Activated CD4-positive, alpha-beta T cell treated with anti-CD3 and anti-CD28 coated beads, Interleukin-2, amount 10 ng/mL, durations not matched to agents 24 days and 14 days (primary cell): ENCODE measurements around the gene CUL1. TPM values are rescaled to one million over a fixed set of nuclear protein-coding genes. Genes with fewer than 3 reads are reported as not detected.
A peak's percentile ranks its signal among the peaks of the same experiment; 100 is the strongest.
"Not testable (repeated sequence)": the region's sequence is repeated elsewhere in the genome, so short reads cannot be mapped to it uniquely, and the experiment has no call there.

ENCODE experiments used
- DNase-seq: peaks from one replicate; pipeline ENCODE4 v3.0.0; 2022
- H3K27ac Mint-ChIP-seq: one replicate; pipeline ENCODE4 v1.8.0; 2022; ENCODE audit warnings: mild to moderate bottlenecking, mixed read lengths
- H3K27me3 Mint-ChIP-seq: one replicate; pipeline ENCODE4 v1.8.0; 2022; ENCODE audit warnings: mixed read lengths
- H3K36me3 Mint-ChIP-seq: one replicate; pipeline ENCODE4 v1.8.0; 2022; ENCODE audit warnings: low read depth, mild to moderate bottlenecking, mixed read lengths
- H3K4me1 Mint-ChIP-seq: one replicate; pipeline ENCODE4 v1.8.0; 2021; ENCODE audit warnings: mixed read lengths
- H3K4me3 Mint-ChIP-seq: one replicate; pipeline ENCODE4 v1.8.0; 2022; ENCODE audit warnings: mild to moderate bottlenecking, moderate library complexity, mixed read lengths
- H3K9me3 Mint-ChIP-seq: one replicate; pipeline ENCODE4 v1.8.0; 2021; ENCODE audit warnings: mixed read lengths
- intact Hi-C: fragments of 100-400 bp; cut with micrococcal nuclease; formaldehyde crosslinking; loops from one replicate; pipeline ENCODE4 v1.15.1; 2023
- total RNA-seq: library from RNA; stranded (reverse); gene quantifications from 2 replicates; pipeline ENCODE4 v1.2.3, GENCODE V29; 2022

Gene CUL1
- total RNA-seq, 1 donor from 2014 or later, result 82.4 TPM

GRCh38 chr7:148700661-148701064, 2.0 kb downstream of the CUL1 start:
- peak; percentile 78 for DNase-seq
- H3K4me1 Mint-ChIP-seq, result peaks cover 60% of the 10 kb centered on the region
- intact Hi-C loops, result loop anchor here (2.0 kb wide), 2 partner anchors 26 to 262 kb away; no protein-coding TSS in a partner anchor
- H3K9me3 Mint-ChIP-seq, result peaks cover 4% of the 10 kb centered on the region
- H3K27me3 Mint-ChIP-seq, result no peaks in the 10 kb centered on the region
- peak overlapping the region; percentile 92 for H3K4me3 Mint-ChIP-seq
- H3K36me3 Mint-ChIP-seq, result peaks cover 18% of the 10 kb centered on the region
- peak overlapping the region; percentile 86 for H3K27ac Mint-ChIP-seq

DNA sequence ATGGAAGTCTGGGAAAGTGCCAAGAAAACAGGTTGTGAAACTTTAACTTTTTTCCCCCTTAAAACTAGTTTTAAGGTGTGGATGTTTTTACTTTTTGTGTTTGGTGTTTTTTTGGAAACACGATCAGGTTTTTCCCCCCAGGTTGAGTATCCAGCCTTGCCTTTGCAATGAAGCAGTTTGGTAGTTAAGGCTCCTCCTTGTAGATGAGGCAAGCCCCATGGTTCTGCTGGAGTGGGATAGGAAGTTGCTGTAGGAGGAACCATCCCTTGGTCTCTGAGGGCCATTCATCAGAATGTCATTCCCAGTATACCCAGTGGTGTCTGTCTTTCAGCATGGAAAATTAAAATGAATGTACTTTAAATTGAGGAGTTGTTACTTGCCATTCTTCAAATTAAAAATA, 2.7 kb downstream of the CUL1 start:
- peak overlapping the region; percentile 67 for H3K27ac Mint-ChIP-seq
- no peaks in the 10 kb centered on the region for H3K9me3 Mint-ChIP-seq
- H3K4me3 Mint-ChIP-seq, result peak overlapping the region; percentile 92
- peaks cover 16% of the 10 kb centered on the region for H3K36me3 Mint-ChIP-seq
- no peak for DNase-seq
- H3K4me1 Mint-ChIP-seq, result peaks cover 60% of the 10 kb centered on the region
- H3K27me3 Mint-ChIP-seq, result no peaks in the 10 kb centered on the region
- intact Hi-C loops, result loop anchor here (2.0 kb wide), 2 partner anchors 25 to 261 kb away; no protein-coding TSS in a partner anchor

DNA sequence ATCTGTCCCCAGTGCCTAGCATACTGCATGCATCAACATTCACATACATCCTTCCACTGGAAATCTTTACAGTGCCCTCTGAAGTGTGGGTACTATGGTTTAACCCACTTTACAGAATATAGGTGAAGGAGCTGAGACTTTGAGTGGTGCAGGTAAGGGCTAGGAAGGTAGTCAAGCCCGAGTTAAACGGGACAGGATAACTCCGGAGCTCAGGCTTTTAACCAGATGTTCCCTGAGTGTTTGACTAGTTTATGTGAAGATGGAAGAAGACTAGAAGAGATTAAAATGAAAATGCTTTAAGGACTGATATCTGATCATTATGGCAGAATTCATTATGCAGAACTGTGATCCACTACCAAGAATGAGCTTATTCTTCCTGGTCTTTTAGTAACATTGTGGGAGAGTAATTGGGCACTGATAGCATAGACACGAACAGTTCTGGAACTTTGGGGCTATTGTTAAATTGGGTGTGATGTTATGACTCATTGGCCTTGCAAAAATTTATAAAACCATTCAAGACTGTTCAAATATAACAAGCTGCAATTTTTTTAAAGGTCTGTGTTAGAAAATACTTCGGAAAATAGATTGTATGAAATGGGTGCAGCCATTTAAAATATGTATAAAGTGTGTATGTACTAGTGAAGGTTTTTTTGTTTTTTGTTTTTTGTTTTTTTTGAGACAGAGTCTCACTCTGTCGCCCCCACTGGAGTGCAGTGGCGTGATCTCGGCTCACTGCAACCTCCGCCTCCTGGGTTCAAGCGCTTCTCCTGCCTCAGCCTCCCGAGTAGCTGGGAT, 4.4 kb downstream of the CUL1 start:
- DNase-seq, result no peak
- peaks cover 55% of the 10 kb centered on the region for H3K4me1 Mint-ChIP-seq
- H3K27me3 Mint-ChIP-seq, result no peaks in the 10 kb centered on the region
- H3K4me3 Mint-ChIP-seq, result no peak overlapping the region
- peaks cover 12% of the 10 kb centered on the region for H3K36me3 Mint-ChIP-seq
- no peak overlapping the region for H3K27ac Mint-ChIP-seq
- H3K9me3 Mint-ChIP-seq, result no peaks in the 10 kb centered on the region
- intact Hi-C loops, result no loop called here

- peaks cover 61% of the 10 kb centered on the region for H3K4me1 Mint-ChIP-seq
- H3K27me3 Mint-ChIP-seq, H3K4me3 Mint-ChIP-seq, H3K27ac Mint-ChIP-seq, intact Hi-C loops, H3K9me3 Mint-ChIP-seq, DNase-seq: not testable (repeated sequence)
- peaks cover 13% of the 10 kb centered on the region for H3K36me3 Mint-ChIP-seq
Measured at GRCh38 chr7:148703671-148703962, 4.9 kb downstream of the CUL1 start.

GRCh38 chr7:148704189-148704588, 5.5 kb downstream of the CUL1 start:
- peaks cover 13% of the 10 kb centered on the region for H3K36me3 Mint-ChIP-seq
- H3K4me1 Mint-ChIP-seq, result peaks cover 62% of the 10 kb centered on the region
- H3K4me3 Mint-ChIP-seq, result no peak overlapping the region
- no peak for DNase-seq
- H3K27me3 Mint-ChIP-seq, result no peaks in the 10 kb centered on the region
- H3K9me3 Mint-ChIP-seq, result no peaks in the 10 kb centered on the region
- H3K27ac Mint-ChIP-seq, result no peak overlapping the region
- intact Hi-C loops, result no loop called here

GRCh38 chr7:148704970-148705369, 6.3 kb downstream of the CUL1 start:
- no peaks in the 10 kb centered on the region for H3K27me3 Mint-ChIP-seq
- DNase-seq, result no peak
- intact Hi-C loops, result no loop called here
- no peak overlapping the region for H3K4me3 Mint-ChIP-seq
- peaks cover 12% of the 10 kb centered on the region for H3K36me3 Mint-ChIP-seq
- H3K4me1 Mint-ChIP-seq, result peaks cover 61% of the 10 kb centered on the region
- H3K9me3 Mint-ChIP-seq, result no peaks in the 10 kb centered on the region
- no peak overlapping the region for H3K27ac Mint-ChIP-seq

DNA sequence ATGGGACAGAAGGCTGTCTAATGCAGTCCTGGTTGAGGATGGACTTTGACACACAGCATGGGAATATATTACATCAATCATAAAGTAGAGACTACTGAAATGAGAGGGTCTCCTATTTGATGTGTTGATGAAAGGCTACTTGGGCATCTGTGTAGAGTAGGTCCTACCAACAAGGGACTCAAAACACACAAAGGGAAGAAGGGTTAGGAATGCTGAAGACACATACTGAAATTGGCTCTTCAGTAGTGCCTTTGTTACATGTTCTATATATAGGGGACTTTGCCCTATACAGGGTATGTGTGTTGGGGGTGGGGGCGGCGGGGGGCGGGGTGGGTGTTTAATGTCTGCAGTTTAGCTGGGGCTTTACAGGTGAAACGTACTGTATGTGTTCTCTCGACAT, 7.7 kb downstream of the CUL1 start:
- no peaks in the 10 kb centered on the region for H3K27me3 Mint-ChIP-seq
- no peak overlapping the region for H3K4me3 Mint-ChIP-seq
- intact Hi-C loops, result no loop called here
- no peak overlapping the region for H3K27ac Mint-ChIP-seq
- peaks cover 4% of the 10 kb centered on the region for H3K36me3 Mint-ChIP-seq
- no peaks in the 10 kb centered on the region for H3K9me3 Mint-ChIP-seq
- no peak for DNase-seq
- peaks cover 55% of the 10 kb centered on the region for H3K4me1 Mint-ChIP-seq

- H3K27ac Mint-ChIP-seq, result no peak overlapping the region
- intact Hi-C loops, result no loop called here
- H3K4me3 Mint-ChIP-seq, result no peak overlapping the region
- H3K36me3 Mint-ChIP-seq, result peaks cover 9% of the 10 kb centered on the region
- H3K4me1 Mint-ChIP-seq, result peaks cover 54% of the 10 kb centered on the region
- no peaks in the 10 kb centered on the region for H3K9me3 Mint-ChIP-seq
- no peaks in the 10 kb centered on the region for H3K27me3 Mint-ChIP-seq
- no peak for DNase-seq
Measured at GRCh38 chr7:148708026-148708885, 9.6 kb downstream of the CUL1 start.

DNA sequence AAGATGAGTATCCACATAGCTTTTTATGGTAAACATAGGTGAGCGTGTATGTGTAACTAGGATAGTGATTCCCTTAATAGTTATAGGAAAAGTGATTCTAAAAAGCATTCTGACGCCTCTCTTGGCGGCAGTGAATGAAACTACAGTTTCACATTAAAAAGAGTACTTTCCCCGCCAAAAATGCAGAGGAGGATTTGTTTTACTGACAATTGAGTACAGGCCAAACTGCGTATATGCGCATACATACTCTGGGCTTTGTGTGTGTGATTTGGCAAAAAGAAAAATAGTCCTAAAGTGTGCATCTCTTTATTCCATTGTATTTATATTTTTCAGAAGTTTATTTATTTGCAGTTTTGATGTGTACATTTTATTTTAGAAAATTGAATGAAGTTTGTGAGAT, 10.3 kb downstream of the CUL1 start:
- Mint-ChIP-seq H3K4me1 (peaks cover 50% of the 10 kb centered on the region), H3K27ac (no peak overlapping the region), H3K9me3 (no peaks in the 10 kb centered on the region), H3K36me3 (peaks cover 9% of the 10 kb centered on the region), H3K27me3 (no peaks in the 10 kb centered on the region), H3K4me3 (no peak overlapping the region)
- DNase-seq, result no peak
- intact Hi-C loops, result no loop called here

- not testable (repeated sequence) for H3K4me3 Mint-ChIP-seq, DNase-seq, H3K27me3 Mint-ChIP-seq, H3K27ac Mint-ChIP-seq, H3K9me3 Mint-ChIP-seq
- Mint-ChIP-seq H3K36me3 (peaks cover 16% of the 10 kb centered on the region), H3K4me1 (peaks cover 49% of the 10 kb centered on the region)
- intact Hi-C loops, result loop anchor here (5.0 kb wide), 1 partner anchor 37 kb away; no protein-coding TSS in a partner anchor
Measured at GRCh38 chr7:148710426-148710825, 11.7 kb downstream of the CUL1 start.

DNA sequence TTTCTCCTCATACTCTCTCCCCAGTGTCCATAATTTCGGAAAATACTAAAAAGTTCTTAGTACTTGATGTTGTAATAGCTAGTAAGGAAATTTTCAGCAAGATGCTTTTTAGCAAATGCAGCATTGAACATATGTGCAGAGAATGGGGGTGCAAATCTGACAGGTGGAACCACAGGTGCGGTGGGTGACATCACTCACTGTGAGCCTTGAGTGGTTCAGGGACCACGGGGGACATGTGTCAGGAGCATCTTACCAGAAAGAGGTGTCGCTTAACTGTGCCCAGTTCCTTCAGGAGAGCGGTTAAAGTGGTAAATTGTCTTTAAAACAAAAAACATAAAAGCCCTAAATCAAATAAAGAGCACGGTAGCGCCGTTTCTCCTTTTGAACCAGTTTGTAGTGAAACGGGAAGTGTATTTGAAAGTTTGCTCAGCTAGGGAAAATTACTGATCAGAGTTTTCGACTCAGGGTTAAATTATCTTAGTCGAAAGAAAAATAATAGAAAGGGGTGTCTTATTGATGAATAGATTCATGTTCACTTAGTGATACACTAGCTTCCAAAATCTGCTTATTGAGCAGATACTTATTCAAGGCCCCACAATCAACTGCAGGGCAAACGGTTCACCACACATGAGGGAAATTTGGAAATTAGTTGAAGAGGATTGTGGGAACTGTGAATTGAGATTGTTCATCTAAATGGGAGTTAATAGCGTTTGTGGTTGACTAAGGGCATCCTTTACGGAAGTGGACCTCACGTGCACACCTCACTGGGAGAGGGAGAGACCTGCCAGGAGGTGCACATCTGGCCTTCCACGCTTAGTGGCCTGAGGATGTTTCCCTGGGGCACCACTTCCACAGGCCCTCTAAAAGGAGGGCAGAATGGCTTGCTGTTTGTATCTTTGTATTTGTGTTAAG, 12.7 kb downstream of the CUL1 start:
- DNase-seq, result no peak
- Mint-ChIP-seq H3K9me3 (no peaks in the 10 kb centered on the region), H3K27me3 (no peaks in the 10 kb centered on the region), H3K4me3 (no peak overlapping the region), H3K27ac (peak overlapping the region; percentile 22), H3K4me1 (peaks cover 44% of the 10 kb centered on the region), H3K36me3 (peaks cover 18% of the 10 kb centered on the region)
- intact Hi-C loops, result loop anchor here (5.0 kb wide), 1 partner anchor 36 kb away; no protein-coding TSS in a partner anchor

GRCh38 chr7:148712678-148713329, 14.1 kb downstream of the CUL1 start:
- DNase-seq, result no peak
- Mint-ChIP-seq H3K27ac (no peak overlapping the region), H3K4me3 (no peak overlapping the region), H3K9me3 (no peaks in the 10 kb centered on the region), H3K27me3 (no peaks in the 10 kb centered on the region), H3K36me3 (peaks cover 27% of the 10 kb centered on the region), H3K4me1 (peaks cover 42% of the 10 kb centered on the region)
- intact Hi-C loops, result loop anchor here (5.0 kb wide), 1 partner anchor 34 kb away; no protein-coding TSS in a partner anchor

DNA sequence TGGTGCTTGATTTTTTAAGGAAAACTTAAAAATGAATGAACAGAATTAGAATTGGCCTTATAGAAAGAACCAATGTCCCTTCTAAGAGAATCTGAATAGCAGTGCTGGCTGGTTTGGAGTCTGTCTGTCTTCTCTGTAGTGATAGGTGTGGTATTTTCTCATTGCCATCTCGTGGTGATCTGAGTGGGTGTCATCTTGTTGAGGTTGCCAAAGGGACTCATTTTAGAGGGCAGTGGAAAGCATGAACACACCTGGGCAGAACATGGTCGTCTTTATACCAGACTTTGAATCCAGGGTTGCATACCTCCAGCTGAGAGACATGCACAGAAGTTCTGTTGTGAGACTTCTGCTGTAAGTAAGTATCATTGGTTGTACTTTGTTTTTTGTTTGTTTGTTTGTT, 15.8 kb downstream of the CUL1 start:
- peaks cover 35% of the 10 kb centered on the region for H3K4me1 Mint-ChIP-seq

More for the DNA sequence above, 15.8 kb downstream of the CUL1 start:
- H3K9me3 Mint-ChIP-seq, result no peaks in the 10 kb centered on the region
- peaks cover 25% of the 10 kb centered on the region for H3K36me3 Mint-ChIP-seq
- no peak overlapping the region for H3K27ac Mint-ChIP-seq
- H3K4me3 Mint-ChIP-seq, result no peak overlapping the region
- intact Hi-C loops, result loop anchor here (5.0 kb wide), 1 partner anchor 33 kb away; no protein-coding TSS in a partner anchor
- no peaks in the 10 kb centered on the region for H3K27me3 Mint-ChIP-seq
- no peak for DNase-seq
